Colonic mucosa (tissue), 4 donors: ENCODE results near the gene TRAK1. TPM values are rescaled to one million over a fixed set of nuclear protein-coding genes. Genes with fewer than 3 reads are reported as not detected.

ENCODE experiments used
- DNase-seq: peaks from one replicate; pipeline ENCODE4 v3.0.0-alpha.2; 2020
- H3K27ac ChIP-seq: fragments of 200-600 bp; one replicate; pipeline ENCODE4 v1.8.0; 2021
- H3K27me3 ChIP-seq: fragments of 200-600 bp; one replicate; pipeline ENCODE4 v1.8.0; 2021
- H3K36me3 ChIP-seq: fragments of 200-600 bp; one replicate; pipeline ENCODE4 v1.8.0; 2021
- H3K4me1 ChIP-seq: fragments of 200-600 bp; one replicate; pipeline ENCODE4 v1.8.0; 2021; ENCODE audit warnings: mild to moderate bottlenecking
- H3K4me3 ChIP-seq: fragments of 200-600 bp; one replicate; pipeline ENCODE4 v1.8.0; 2021
- H3K9ac ChIP-seq, 2 donors: one replicate each; pipeline ENCODE4 v1.7.0; 2013; ENCODE audit warnings: control low read depth in 2 of 2, low read depth in 2 of 2, low read length in 2 of 2
- H3K9me3 ChIP-seq: fragments of 200-600 bp; one replicate; pipeline ENCODE4 v1.8.0; 2021
- intact Hi-C: fragments of 100-400 bp; cut with DNase I; formaldehyde crosslinking; loops from one replicate; pipeline ENCODE4 v1.14.1; 2022
- total RNA-seq, 2 donors: library from RNA; stranded (reverse); fragmentation: NEBNext Ultra II Directional in 1 of 2; extraction: Animal tissue kit (Norgen Biotek cat#: 25700) in 1 of 2; gene quantifications; one replicate each; pipeline ENCODE4 v1.2.1, GENCODE V29; 2021
- TF ChIP-seq, protein P1 (sequence below): fragments of 200-600 bp; IDR thresholded peaks from one replicate; pipeline ENCODE4 v1.8.0; 2022; ENCODE audit warnings: antibody characterized with exemption, mild to moderate bottlenecking
- donor health status: healthy.
- donor health status: DM: no; HTN: no; CAD: no.
- donor health status: DM: no; HTN: no; CAD: no.

TRAK1 gene
- total RNA-seq, 2 donors from 2014 or later, result 58.9 to 70.3 TPM

DNA sequence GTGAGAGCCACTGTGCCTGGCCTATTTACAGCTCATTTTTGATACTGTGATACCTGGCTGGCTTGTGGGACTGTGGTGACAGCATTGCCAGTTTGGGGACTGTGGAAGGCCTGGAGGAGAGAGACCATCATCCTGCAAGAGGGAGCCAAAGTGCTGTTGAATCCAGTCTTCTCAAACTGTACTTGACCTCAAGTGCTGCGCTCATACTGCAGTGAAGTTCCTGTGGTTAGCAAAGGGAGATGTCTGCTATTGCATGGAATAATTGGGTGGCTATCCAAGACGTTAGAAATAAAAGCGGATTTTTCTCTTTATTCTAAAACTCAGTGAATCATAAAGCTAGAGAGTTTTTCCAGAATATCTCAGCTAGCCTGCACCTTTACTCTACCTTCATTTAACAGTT is 91.4 kb downstream of the TRAK1 start:
- intact Hi-C loops, result loop anchor here (10.0 kb wide), 1 partner anchor 178 kb away; no protein-coding TSS in a partner anchor
- no peak overlapping the region for H3K4me3 ChIP-seq
- TF ChIP-seq, protein P1, sequence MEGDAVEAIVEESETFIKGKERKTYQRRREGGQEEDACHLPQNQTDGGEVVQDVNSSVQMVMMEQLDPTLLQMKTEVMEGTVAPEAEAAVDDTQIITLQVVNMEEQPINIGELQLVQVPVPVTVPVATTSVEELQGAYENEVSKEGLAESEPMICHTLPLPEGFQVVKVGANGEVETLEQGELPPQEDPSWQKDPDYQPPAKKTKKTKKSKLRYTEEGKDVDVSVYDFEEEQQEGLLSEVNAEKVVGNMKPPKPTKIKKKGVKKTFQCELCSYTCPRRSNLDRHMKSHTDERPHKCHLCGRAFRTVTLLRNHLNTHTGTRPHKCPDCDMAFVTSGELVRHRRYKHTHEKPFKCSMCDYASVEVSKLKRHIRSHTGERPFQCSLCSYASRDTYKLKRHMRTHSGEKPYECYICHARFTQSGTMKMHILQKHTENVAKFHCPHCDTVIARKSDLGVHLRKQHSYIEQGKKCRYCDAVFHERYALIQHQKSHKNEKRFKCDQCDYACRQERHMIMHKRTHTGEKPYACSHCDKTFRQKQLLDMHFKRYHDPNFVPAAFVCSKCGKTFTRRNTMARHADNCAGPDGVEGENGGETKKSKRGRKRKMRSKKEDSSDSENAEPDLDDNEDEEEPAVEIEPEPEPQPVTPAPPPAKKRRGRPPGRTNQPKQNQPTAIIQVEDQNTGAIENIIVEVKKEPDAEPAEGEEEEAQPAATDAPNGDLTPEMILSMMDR, result no peak
- H3K9me3 ChIP-seq, result no peaks in the 10 kb centered on the region
- peaks cover 7% of the 10 kb centered on the region for H3K4me1 ChIP-seq
- H3K27me3 ChIP-seq, result no peaks in the 10 kb centered on the region
- no peaks in the 10 kb centered on the region for H3K36me3 ChIP-seq
- no peak overlapping the region for H3K9ac ChIP-seq
- H3K27ac ChIP-seq, result no peak overlapping the region
- no peak for DNase-seq

DNA sequence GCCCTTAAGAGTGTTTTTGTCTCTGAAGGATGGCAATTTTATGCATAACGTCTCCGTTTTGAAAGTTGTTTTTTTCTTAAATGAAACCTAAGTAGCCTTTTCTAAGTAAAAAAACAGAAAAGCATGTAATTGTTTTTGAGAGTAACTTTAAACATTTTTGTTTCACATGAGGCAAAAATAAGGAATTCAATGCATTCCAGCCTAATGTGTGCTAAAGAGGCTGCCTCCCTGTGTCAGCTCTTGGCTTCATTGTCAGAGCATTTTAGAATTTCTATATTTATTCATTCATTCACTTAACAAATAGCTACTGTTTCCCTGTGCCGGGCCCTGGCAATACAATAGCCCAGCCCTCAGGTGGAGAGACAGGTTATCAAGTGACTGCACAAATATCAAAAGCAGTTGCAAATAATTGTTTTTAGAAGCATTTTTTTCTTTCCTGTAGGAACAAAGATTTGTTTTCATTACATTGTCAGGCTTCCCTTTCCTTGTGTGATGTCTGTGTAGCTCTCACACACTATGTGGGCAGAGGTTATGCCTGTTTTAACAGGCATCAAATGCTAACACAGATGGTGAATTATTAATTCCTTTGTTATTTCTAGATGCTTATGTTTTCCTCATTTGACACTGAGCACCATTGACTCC is 93.0 kb downstream of the TRAK1 start:
- Histone ChIP-seq H3K27me3 (no peaks in the 10 kb centered on the region), H3K36me3 (no peaks in the 10 kb centered on the region), H3K27ac (no peak overlapping the region), H3K9ac (no peak overlapping the region), H3K9me3 (no peaks in the 10 kb centered on the region), H3K4me3 (no peak overlapping the region), H3K4me1 (peaks cover 7% of the 10 kb centered on the region)
- intact Hi-C loops, result loop anchor here (10.0 kb wide), 1 partner anchor 179 kb away; no protein-coding TSS in a partner anchor
- TF ChIP-seq, protein P1, result no peak
- no peak for DNase-seq

DNA sequence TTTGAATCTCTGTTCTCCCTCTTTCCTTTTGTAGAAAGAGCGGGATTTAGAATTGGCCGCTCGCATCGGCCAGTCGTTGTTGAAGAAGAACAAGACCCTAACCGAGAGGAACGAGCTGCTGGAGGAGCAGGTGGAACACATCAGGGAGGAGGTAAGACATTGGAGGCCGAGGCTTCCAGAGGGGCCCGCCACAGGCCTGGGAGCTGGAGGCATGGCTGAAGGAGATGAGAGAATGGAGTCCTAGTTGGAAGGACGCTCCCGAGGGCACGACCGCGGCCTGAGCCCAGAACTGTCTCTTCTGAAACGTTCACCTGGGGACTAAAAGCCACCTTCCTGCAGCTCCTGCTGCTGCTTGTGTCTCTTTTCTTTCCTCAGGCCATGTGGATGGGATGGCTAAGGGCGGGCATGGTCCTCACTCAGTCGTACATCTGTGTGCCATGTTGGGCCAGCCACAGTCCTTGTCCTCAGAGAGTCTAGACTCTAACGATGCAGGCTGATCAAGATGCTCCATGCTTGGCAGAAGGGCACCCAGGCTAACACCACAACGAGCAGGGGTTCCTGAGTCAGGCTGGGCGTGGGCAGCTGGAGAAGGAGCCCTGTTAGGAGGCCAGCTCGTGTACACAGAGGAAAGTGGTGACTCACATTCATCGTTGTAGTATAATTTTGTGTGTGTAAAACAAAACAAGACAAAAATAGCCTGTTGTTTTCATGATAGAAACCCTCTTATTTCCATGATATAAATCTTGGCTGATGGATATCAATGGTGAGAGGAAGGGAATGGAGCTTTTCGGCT is 93.7 kb downstream of the TRAK1 start:
- intact Hi-C loops, result loop anchor here (10.0 kb wide), 1 partner anchor 180 kb away; no protein-coding TSS in a partner anchor
- DNase-seq, result no peak
- Histone ChIP-seq H3K9me3 (no peaks in the 10 kb centered on the region), H3K27ac (no peak overlapping the region), H3K36me3 (no peaks in the 10 kb centered on the region), H3K4me3 (no peak overlapping the region), H3K27me3 (no peaks in the 10 kb centered on the region), H3K4me1 (peaks cover 4% of the 10 kb centered on the region), H3K9ac (no peak overlapping the region)
- TF ChIP-seq, protein P1, result no peak

DNA sequence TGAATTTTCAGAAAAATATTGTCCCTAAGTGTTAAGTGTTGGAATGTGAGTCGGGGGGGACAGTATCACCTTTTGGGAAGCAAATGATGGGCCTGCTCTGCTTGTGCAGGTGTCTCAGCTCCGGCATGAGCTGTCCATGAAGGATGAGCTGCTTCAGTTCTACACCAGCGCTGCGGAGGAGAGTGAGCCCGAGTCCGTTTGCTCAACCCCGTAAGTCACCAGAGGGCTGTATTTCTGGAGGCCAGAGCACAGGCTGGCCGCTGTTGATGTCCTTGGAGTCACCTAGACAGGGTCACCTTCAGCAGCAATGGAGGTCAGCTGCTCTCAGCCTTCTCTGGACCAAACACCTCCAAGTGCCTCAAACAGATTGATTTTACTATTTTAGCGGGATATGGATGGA is 96.8 kb downstream of the TRAK1 start:
- H3K4me3 ChIP-seq, result no peak overlapping the region
- no peak overlapping the region for H3K27ac ChIP-seq
- no peaks in the 10 kb centered on the region for H3K36me3 ChIP-seq
- TF ChIP-seq, protein P1, result no peak
- DNase-seq, result no peak
- H3K4me1 ChIP-seq, result no peaks in the 10 kb centered on the region
- no peak overlapping the region for H3K9ac ChIP-seq
- no peaks in the 10 kb centered on the region for H3K27me3 ChIP-seq
- no peaks in the 10 kb centered on the region for H3K9me3 ChIP-seq
- intact Hi-C loops, result loop anchor here (10.0 kb wide), 1 partner anchor 183 kb away; no protein-coding TSS in a partner anchor

DNA sequence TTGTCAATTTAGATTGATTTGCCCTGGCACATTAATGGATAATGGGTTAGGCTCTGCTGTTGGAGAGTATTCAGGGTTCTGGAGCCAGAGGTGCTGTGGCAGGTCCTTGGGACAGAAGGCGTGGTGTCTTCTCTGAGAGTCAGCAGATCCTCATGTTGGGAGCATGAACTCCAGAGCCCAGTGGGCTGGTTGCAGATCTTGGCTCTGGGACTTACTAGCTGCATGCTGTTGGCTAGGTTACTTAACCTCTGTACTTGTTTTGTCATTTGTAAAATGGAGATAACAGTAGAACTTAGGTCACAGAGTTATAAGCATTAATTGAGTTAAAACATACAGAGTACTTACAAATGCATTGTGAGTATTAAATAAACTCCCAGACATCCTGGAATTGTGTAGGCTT is 97.2 kb downstream of the TRAK1 start:
- Histone ChIP-seq H3K27ac (no peak overlapping the region), H3K36me3 (no peaks in the 10 kb centered on the region), H3K4me1 (no peaks in the 10 kb centered on the region), H3K9me3 (no peaks in the 10 kb centered on the region), H3K27me3 (no peaks in the 10 kb centered on the region), H3K9ac (no peak overlapping the region), H3K4me3 (no peak overlapping the region)
- intact Hi-C loops, result loop anchor here (10.0 kb wide), 1 partner anchor 184 kb away; no protein-coding TSS in a partner anchor
- TF ChIP-seq, protein P1, result no peak
- DNase-seq, result no peak
